DND-41 (cell line): ENCODE data around the gene DACT3.

Experiments used
- CTCF ChIP-seq: IDR thresholded peaks from 2 replicates; pipeline ENCODE4 v1.5.1; 2012; ENCODE audit warnings: borderline replicate concordance, low read length, moderate library complexity, mild to moderate bottlenecking; ENCODE audit not compliant: poor library complexity, severe bottlenecking; ENCODE audit errors: extremely low read depth
- EZH2 ChIP-seq: IDR thresholded peaks from 3 replicates; pipeline ENCODE4 v1.6.1; 2012; ENCODE audit warnings: borderline replicate concordance, low read depth, mild to moderate bottlenecking, moderate library complexity, low read length, inconsistent platforms; ENCODE audit not compliant: severe bottlenecking

DNA sequence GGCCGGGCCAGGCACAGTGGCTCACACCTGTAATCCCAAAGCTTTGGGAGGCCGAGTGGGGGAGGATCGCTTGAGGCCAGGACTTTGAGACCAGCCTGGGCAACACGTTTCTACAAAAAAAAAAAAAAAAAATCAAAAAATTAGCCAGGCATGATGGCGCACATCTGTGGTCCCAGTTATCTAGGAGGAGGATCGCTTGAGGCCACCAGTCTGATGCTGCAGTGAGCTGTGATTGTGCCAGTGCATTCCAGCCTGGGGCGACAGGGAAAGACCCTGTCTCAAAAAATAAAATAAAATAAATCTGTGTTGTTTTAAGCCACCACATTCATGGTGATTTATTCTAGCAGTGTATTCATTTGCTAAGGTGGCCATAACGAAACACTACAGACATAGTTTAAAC lies 4.1 kb upstream of the DACT3 start:
- TF ChIP-seq CTCF (no peak), EZH2 (no peak)
